IMR-90 (cell line): ENCODE measurements around the gene JMJD7. TPM values are rescaled to one million over a fixed set of nuclear protein-coding genes. Genes with fewer than 3 reads are reported as not detected.
A peak's percentile ranks its signal among the peaks of the same experiment; 100 is the strongest.

ENCODE experiments used
- ATAC-seq: fragments of 200-7000 bp; cut with Tn5 transposase; 2 replicates; pipeline ENCODE4 v1.9.1; 2020; ENCODE audit warnings: low read depth, mild to moderate bottlenecking, moderate library complexity
- BruUV-seq: library from RNA; stranded (reverse); fragments of 400-500 nt; replicated peaks from 2 replicates; lab custom pipeline; 2021; lab: Mats Ljungman, UMichigan
- CTCF ChIA-PET: fragments of 300-600 bp; formaldehyde crosslinking; extraction: SDS; loops from one replicate; lab custom pipeline; 2021; ENCODE audit warnings: antibody characterized with exemption; lab: Yijun Ruan, JAX
- POLR2A ChIA-PET: fragments of 300-600 bp; sonication (Branson Sonifier 250); formaldehyde crosslinking; loops from one replicate; lab custom pipeline; 2022; ENCODE audit warnings: antibody characterized with exemption; ENCODE audit not compliant: unreplicated experiment; lab: Charles Lee
- DNase-seq: peaks from one replicate; pipeline ENCODE4 v3.0.0; 2013
- H2AFZ ChIP-seq: replicated peaks from 2 replicates; pipeline ENCODE3; 2013; ENCODE audit warnings: low read length, mild to moderate bottlenecking; ENCODE audit not compliant: poor library complexity
- H2AK5ac ChIP-seq: 2 replicates; pipeline ENCODE4 v1.6.1; 2013; ENCODE audit warnings: low read depth, low read length, inconsistent platforms
- H2AK9ac ChIP-seq: replicated peaks from 2 replicates; pipeline ENCODE3; 2013; ENCODE audit warnings: mild to moderate bottlenecking, low read depth, low read length, moderate library complexity; ENCODE audit not compliant: poor library complexity
- H2BK120ac ChIP-seq: 2 replicates; pipeline ENCODE4 v1.6.1; 2013; ENCODE audit warnings: low read depth, low read length, inconsistent platforms
- H2BK15ac ChIP-seq: 3 replicates; pipeline ENCODE4 v1.6.1; 2013; ENCODE audit warnings: low read depth, low read length, inconsistent platforms
- H2BK20ac ChIP-seq: 2 replicates; pipeline ENCODE4 v1.6.1; 2013; ENCODE audit warnings: low read depth, mild to moderate bottlenecking, inconsistent platforms, low read length, moderate library complexity
- H2BK5ac ChIP-seq: 2 replicates; pipeline ENCODE4 v1.6.1; 2013; ENCODE audit warnings: mild to moderate bottlenecking, low read depth, low read length, inconsistent platforms; ENCODE audit not compliant: poor library complexity, severe bottlenecking
- H3K14ac ChIP-seq: replicated peaks from 2 replicates; pipeline ENCODE4 v1.6.1; 2013; ENCODE audit warnings: low read depth, low read length, inconsistent platforms
- H3K18ac ChIP-seq: 2 replicates; pipeline ENCODE4 v1.6.1; 2013; ENCODE audit warnings: low read depth, low read length, control low read depth
- H3K23ac ChIP-seq: 2 replicates; pipeline ENCODE4 v1.6.1; 2013; ENCODE audit warnings: low read depth, low read length, inconsistent platforms
- H3K27ac ChIP-seq: 2 replicates; pipeline ENCODE4 v1.5.1; 2013; ENCODE audit warnings: mild to moderate bottlenecking, control low read depth, low read length; ENCODE audit not compliant: insufficient read depth
- H3K27me3 ChIP-seq: 2 replicates; pipeline ENCODE4 v1.6.1; 2013; ENCODE audit warnings: low read length; ENCODE audit not compliant: control insufficient read depth, insufficient read depth
- H3K36me3 ChIP-seq: 2 replicates; pipeline ENCODE4 v1.6.1; 2013; ENCODE audit warnings: low read length, mixed read lengths; ENCODE audit not compliant: control insufficient read depth, insufficient read depth
- H3K4ac ChIP-seq: 2 replicates; pipeline ENCODE4 v1.6.1; 2013; ENCODE audit warnings: low read depth, low read length, inconsistent platforms
- H3K4me1 ChIP-seq: 2 replicates; pipeline ENCODE4 v1.6.1; 2013; ENCODE audit warnings: low read length, mixed read lengths; ENCODE audit not compliant: control insufficient read depth, insufficient read depth
- H3K4me2 ChIP-seq: 2 replicates; pipeline ENCODE4 v1.6.1; 2013; ENCODE audit warnings: low read depth, mild to moderate bottlenecking, control low read depth, low read length, moderate library complexity
- H3K4me3 ChIP-seq: 2 replicates; pipeline ENCODE4 v1.5.1; 2013; ENCODE audit warnings: low read depth, mild to moderate bottlenecking, control low read depth, low read length, moderate library complexity; ENCODE audit not compliant: insufficient read depth
- H3K56ac ChIP-seq: 2 replicates; pipeline ENCODE4 v1.6.1; 2013; ENCODE audit warnings: low read length, inconsistent platforms; ENCODE audit not compliant: insufficient read depth; ENCODE audit errors: extremely low read depth
- H3K79me1 ChIP-seq, 2 experiments: 2 replicates each; pipeline ENCODE4 v1.6.1; 2013; ENCODE audit warnings: low read length in 2 of 2, inconsistent platforms in 1 of 2, low read depth in 1 of 2
- H3K9ac ChIP-seq: 2 replicates; pipeline ENCODE4 v1.6.1; 2013; ENCODE audit warnings: low read depth, low read length, control low read depth
- H3K9me1 ChIP-seq: 2 replicates; pipeline ENCODE4 v1.6.1; 2013; ENCODE audit warnings: low read length, inconsistent platforms; ENCODE audit not compliant: insufficient read depth
- H3K9me3 ChIP-seq: 2 replicates; pipeline ENCODE4 v1.6.1; 2013; ENCODE audit warnings: low read length; ENCODE audit not compliant: control insufficient read depth, insufficient read depth
- H4K20me1 ChIP-seq: 2 replicates; pipeline ENCODE4 v1.6.1; 2013; ENCODE audit warnings: low read length, inconsistent platforms; ENCODE audit not compliant: insufficient read depth
- H4K5ac ChIP-seq: 2 replicates; pipeline ENCODE4 v1.6.1; 2013; ENCODE audit warnings: mild to moderate bottlenecking, low read depth, low read length, control low read depth
- H4K8ac ChIP-seq, 2 experiments: 2 replicates each; pipeline ENCODE4 v1.6.1; 2013; ENCODE audit warnings: low read depth in 2 of 2, low read length in 2 of 2, control low read depth in 1 of 2, inconsistent platforms in 1 of 2
- H4K91ac ChIP-seq: 2 replicates; pipeline ENCODE4 v1.6.1; 2013; ENCODE audit warnings: low read depth, low read length, inconsistent platforms; ENCODE audit not compliant: insufficient read depth
- BHLHE40 ChIP-seq: fragments of 150-350 bp; IDR thresholded peaks from 2 replicates; pipeline ENCODE4 v1.6.1; 2016; ENCODE audit warnings: mild to moderate bottlenecking, low read depth, low read length
- CHD1 ChIP-seq: IDR thresholded peaks from 2 replicates; pipeline ENCODE4 v1.6.1; 2012; ENCODE audit warnings: low read depth, low read length, improper control_type of control experiment
- RCOR1 ChIP-seq: IDR thresholded peaks from 2 replicates; pipeline ENCODE4 v1.6.1; 2012; ENCODE audit warnings: mild to moderate bottlenecking, low read length, improper control_type of control experiment; ENCODE audit not compliant: insufficient replicate concordance
- WGBS, 2 experiments: methylation state at CpG; one replicate each; pipeline versions ENCODE4 v1.1.5 to v1.1.7; 2013; ENCODE audit warnings: missing lambda C conversion rate in 2 of 2; ENCODE audit not compliant: insufficient read length in 1 of 2; ENCODE audit errors: extremely low coverage in 2 of 2; 5-methylcytosine and 5-hydroxymethylcytosine counted together
- dilution Hi-C: fragments of 300-500 bp; cut with HindIII; formaldehyde crosslinking; loops from one replicate; pipeline ENCODE4 v1.14.3; 2018; ENCODE audit warnings: low sequenced_read_pairs; ENCODE audit not compliant: unreplicated experiment
- in situ Hi-C: fragments of 300-500 bp; cut with MboI; formaldehyde crosslinking; loops from 3 replicates; pipeline ENCODE4 v1.14.3; 2019; ENCODE audit warnings: low sequenced_read_pairs, inconsistent platforms, mixed read lengths
- intact Hi-C: fragments of 100-400 bp; cut with micrococcal nuclease; formaldehyde crosslinking; loops from 2 replicates; pipeline ENCODE4 v1.10.0; 2022
- polyA plus RNA-seq, 3 experiments: library from polyadenylated mRNA; depleted of rRNA; stranded (reverse); fragments of >200 nt; gene quantifications; 2 replicates each; pipeline ENCODE4 v1.2.3, GENCODE V29; 2012; ENCODE audit warnings: low replicate concordance in 1 of 3
- total RNA-seq: library from RNA; depleted of rRNA; stranded (reverse); fragments of >200 nt; gene quantifications from 2 replicates; pipeline ENCODE4 v1.2.3, GENCODE V29; 2012
- TF ChIP-seq, protein P1 (sequence below): fragments of 150-350 bp; IDR thresholded peaks from 2 replicates; pipeline ENCODE4 v1.6.1; 2017; ENCODE audit warnings: mild to moderate bottlenecking, antibody characterized with exemption, low read length, low read depth
- TF ChIP-seq, protein P2 (sequence below): fragments of 150-350 bp; IDR thresholded peaks from 2 replicates; pipeline ENCODE4 v1.6.1; 2016; ENCODE audit warnings: low read depth, mild to moderate bottlenecking, low read length, moderate library complexity, borderline replicate concordance

The JMJD7 gene
- total and polyA plus RNA-seq, 2 of the 4 experiments (the other 2 are of a cell fraction) = 5.0 to 6.3 TPM

DNA sequence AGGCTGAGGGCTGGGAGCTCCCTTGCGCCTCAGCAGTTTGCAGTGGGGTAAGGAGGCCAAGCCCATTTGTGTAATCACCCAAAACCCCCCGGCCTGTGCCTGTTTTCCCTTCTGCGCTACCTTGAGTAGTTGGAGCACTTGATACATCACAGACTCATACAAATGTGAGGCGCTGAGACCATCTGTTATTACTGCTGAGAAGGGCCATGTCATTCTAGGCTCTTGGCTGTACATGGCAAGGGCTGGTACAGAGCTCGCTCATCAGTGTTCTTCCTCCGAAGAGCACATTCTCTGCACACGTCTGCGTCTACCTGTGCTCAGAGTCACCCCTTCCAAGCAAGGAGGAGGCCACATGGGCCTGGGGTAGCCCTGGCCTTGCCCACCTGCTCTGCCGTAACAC lies 20.1 kb downstream of the JMJD7 start:
- Histone ChIP-seq H3K9ac (no peak overlapping the region), H3K23ac (no peak overlapping the region), H3K14ac (no peak overlapping the region), H3K79me1 (no peaks in the 10 kb centered on the region), H3K4me3 (no peak overlapping the region), H2BK5ac (no peak overlapping the region), H3K9me3 (no peaks in the 10 kb centered on the region), H2BK15ac (no peak overlapping the region), H3K18ac (no peak overlapping the region), H3K4ac (no peak overlapping the region), H3K27ac (no peak overlapping the region), H3K4me2 (no peak overlapping the region), H3K4me1 (no peaks in the 10 kb centered on the region; the same call in 1 of the 2 replicates), H4K8ac (no peak overlapping the region), H3K36me3 (peaks cover 17% of the 10 kb centered on the region), H2BK20ac (no peak overlapping the region), H4K20me1 (no peaks in the 10 kb centered on the region), H3K56ac (no peak overlapping the region), H2AK5ac (no peak overlapping the region), H2BK120ac (no peak overlapping the region), H4K5ac (no peak overlapping the region), H2AFZ (peak overlapping the region; percentile 14), H2AK9ac (no peak overlapping the region), H3K9me1 (no peaks in the 10 kb centered on the region), H4K91ac (no peak overlapping the region), H3K27me3 (peaks cover 5% of the 10 kb centered on the region; the same call in 1 of the 2 replicates)
- intact Hi-C loops = no loop called here
- TF ChIP-seq, protein P1, sequence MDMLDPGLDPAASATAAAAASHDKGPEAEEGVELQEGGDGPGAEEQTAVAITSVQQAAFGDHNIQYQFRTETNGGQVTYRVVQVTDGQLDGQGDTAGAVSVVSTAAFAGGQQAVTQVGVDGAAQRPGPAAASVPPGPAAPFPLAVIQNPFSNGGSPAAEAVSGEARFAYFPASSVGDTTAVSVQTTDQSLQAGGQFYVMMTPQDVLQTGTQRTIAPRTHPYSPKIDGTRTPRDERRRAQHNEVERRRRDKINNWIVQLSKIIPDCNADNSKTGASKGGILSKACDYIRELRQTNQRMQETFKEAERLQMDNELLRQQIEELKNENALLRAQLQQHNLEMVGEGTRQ = no peak
- TF ChIP-seq BHLHE40 (no peak), CHD1 (no peak), RCOR1 (no peak)
- TF ChIP-seq, protein P2, sequence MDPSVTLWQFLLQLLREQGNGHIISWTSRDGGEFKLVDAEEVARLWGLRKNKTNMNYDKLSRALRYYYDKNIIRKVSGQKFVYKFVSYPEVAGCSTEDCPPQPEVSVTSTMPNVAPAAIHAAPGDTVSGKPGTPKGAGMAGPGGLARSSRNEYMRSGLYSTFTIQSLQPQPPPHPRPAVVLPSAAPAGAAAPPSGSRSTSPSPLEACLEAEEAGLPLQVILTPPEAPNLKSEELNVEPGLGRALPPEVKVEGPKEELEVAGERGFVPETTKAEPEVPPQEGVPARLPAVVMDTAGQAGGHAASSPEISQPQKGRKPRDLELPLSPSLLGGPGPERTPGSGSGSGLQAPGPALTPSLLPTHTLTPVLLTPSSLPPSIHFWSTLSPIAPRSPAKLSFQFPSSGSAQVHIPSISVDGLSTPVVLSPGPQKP = no peak
- no peak for DNase-seq
- ATAC-seq = no peak
- ChIA-PET POLR2A (no interaction called here), CTCF (no interaction called here)
- dilution Hi-C loops = no loop called here
- in situ Hi-C loops = no loop called here
- no TSS peak for BruUV-seq
- WGBS, 2 experiments = 100% methylated on average over 6 of the region's 9 CpGs; no CpG with 5 or more reads in 1 of the 2 experiments
